Occipital lobe (tissue), 2 donors: ENCODE data around the gene HSD11B1. TPM values are rescaled to one million over a fixed set of nuclear protein-coding genes. Genes with fewer than 3 reads are reported as not detected.

ENCODE experiments used
- DNase-seq: peaks from one replicate; lab custom pipeline; 2025; lab: John Stamatoyannopoulos, UW
- total RNA-seq: library from RNA; depleted of rRNA; stranded (reverse); fragments of >200 nt; gene quantifications from one replicate; pipeline ENCODE4 v1.2.3, GENCODE V29; 2014

HSD11B1 gene
- total RNA-seq, 1 donor from 2014 or later, result not detected

DNA sequence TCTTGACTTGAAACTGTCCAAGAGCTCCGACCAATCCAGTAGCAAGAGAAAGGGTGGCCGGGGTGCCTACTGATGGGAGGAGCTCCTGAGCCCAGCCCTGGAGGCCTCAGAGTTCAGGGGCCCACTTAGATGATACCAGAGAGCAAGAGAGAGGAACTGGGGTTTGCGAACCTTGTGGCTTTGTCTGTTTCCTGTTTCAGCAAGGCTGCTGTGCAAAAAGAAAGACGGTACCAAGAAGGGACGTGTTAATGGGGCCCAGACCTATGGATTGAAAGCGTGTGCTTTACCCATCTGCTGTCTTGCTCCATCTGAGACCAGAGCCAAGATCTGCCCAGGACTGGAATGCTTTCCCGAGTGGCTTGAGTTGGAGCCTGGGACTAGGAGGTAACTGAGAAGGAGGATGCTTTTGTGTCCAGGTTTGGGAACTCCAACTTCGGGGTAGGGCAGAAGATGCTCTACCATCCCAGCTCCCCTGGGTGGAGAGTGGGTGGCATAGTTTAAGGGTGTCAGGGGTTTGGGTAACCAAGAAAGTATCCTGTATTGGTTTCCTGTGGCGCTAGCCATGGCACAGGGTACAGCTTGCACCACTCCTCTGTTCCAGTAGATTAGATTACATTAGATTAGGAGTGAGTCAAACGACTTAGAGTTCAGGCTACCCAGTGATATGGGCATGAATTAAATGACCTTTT, 51.4 kb downstream of the HSD11B1 start, which contains the start of gene TRAF3IP3:
Gene TRAF3IP3 (plus strand): TSS at position 128 of the 689 bp plus-strand sequence. CDS start 3,987 bp downstream, outside the sequence.
- no peak for DNase-seq

GRCh38 chr1:209756615-209757445, 52.2 kb downstream of the HSD11B1 start:
- DNase-seq, result no peak

DNA sequence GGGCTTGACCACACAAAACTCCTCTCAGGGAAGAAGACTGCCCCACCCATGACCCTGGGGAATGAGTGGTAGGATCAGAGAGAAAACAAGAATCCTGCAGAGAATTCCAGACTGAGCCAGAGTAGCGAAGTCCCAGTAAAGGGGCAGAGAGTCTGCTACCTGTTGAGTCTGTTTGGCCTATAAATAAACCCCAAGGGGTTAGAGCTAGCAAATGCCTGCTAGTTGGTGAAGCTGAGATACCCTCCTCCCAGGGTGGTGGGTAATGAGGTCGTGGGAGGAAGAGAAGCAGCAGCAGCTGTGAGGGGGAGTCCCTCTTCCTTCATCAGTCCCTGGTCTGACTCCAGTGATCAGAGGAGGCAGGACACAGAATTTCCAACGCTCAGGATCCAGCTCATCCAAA, 53.8 kb downstream of the HSD11B1 start:
- DNase-seq, result no peak

DNA sequence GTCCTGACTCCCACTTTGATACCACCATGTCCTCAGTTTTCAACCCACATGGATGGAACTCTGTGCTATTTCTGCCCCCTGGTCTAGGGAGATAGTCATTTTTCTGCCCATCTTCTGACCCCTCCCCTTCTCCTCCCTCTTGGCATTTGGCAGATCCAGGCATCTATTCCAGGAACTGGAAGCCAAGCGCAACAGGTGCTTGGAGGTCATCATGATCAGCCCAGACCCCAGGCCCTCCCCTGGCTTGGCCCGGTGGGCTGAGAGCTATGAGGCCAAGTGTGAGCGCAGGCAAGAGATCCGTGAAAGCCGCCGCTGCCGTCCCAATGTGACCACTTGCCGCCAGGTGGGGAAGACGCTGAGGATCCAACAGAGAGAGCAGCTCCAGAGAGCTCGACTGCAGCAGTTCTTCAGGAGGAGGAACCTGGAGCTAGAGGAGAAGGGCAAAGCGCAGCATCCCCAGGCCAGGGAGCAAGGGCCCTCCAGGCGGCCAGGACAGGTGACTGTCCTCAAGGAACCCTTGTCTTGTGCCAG, 55.2 kb downstream of the HSD11B1 start:
- DNase-seq, result no peak

- DNase-seq, result no peak
These were observed 56.5 kb downstream of the HSD11B1 start for GRCh38 chr1:209761011-209761635.

DNA sequence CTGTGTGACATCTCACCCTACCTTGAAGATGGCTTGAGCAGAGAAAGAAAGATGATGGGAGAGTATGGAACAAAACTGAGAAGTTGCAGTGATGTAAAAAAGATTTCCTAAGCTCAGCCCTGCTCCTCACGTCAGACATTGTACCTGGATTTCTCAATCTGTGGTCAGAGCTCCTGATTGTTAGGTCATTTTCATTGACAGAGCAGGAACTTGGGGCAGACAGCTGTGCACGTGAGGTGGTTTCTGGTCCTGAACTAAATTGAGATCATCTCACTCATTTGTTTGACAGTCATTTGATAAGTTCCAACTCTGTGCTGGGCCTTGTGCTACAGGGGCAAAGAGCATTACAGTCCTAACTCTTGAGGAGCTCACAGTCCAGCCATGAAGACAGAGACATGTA, 61.4 kb downstream of the HSD11B1 start:
- DNase-seq, result no peak

GRCh38 chr1:209767096-209767495, 62.5 kb downstream of the HSD11B1 start:
- no peak for DNase-seq

DNA sequence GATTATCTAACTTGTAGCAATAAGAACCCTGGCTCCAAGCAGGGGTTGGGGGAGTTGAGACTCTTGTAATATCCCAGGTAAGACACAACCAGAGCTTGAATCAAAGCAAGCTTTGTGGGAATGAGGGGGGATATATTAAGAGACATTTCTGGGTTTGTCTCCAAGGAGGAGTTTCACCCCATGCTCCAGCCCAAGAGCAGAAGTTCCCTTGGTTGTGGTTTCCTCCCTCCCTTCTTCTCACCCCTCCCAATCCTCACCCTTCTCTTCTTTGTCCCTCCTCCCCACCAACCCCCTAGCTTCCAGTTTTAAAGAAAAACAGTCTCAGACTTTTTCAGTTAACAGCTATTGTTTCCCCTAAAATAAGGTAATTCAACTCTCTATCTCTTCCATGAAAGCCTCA, 63.1 kb downstream of the HSD11B1 start:
- no peak for DNase-seq

GRCh38 chr1:209768354-209768774, 63.7 kb downstream of the HSD11B1 start:
- DNase-seq, result no peak

DNA sequence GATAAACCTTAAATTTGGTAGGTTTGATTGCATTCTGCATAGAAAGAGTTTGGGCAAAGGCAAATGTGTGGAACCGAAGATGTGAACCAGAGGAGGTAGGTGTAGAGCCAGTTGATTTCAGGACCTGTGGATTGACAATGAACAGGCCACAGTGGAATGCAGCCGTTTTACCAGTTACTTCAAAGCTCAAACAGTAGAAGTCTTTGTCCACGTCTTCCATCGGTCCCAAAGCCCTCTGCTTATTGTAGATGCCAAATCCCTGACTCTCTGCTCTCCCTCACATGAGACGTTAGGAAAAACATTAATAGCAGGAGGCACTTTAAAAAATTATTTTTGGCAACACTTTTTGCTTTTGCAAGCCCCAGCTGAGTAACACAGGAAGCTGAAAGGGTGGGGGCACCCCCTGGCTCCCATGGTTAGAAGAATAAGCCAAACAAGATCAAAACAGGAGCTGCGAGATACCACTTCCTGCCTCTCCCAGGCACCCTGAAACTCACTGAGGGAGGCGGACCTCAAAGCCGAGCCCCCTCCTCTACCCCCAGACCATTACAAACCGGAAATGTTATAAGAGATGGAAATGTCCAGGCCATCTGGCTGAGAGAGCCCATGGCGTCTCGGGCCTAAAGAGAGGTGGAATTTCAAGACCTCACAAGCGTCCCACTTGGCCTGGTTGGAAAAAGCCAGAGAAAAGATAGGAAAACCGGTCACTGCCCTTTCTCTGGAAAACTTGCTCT, 64.7 kb downstream of the HSD11B1 start:
- no peak for DNase-seq

GRCh38 chr1:209769971-209770370, 65.3 kb downstream of the HSD11B1 start:
- DNase-seq, result no peak

- DNase-seq, result no peak
These were observed 66.2 kb downstream of the HSD11B1 start for GRCh38 chr1:209770636-209771415.

- DNase-seq, result no peak
These were observed 67.5 kb downstream of the HSD11B1 start for GRCh38 chr1:209772126-209772525.

- DNase-seq, result no peak
These were observed 69.9 kb downstream of the HSD11B1 start for GRCh38 chr1:209774592-209774991.

GRCh38 chr1:209775678-209776077, 71.0 kb downstream of the HSD11B1 start:
- no peak for DNase-seq

- DNase-seq, result no peak
These were observed 72.9 kb downstream of the HSD11B1 start for GRCh38 chr1:209777587-209777986.

GRCh38 chr1:209778102-209778501, 73.5 kb downstream of the HSD11B1 start:
- DNase-seq, result no peak

DNA sequence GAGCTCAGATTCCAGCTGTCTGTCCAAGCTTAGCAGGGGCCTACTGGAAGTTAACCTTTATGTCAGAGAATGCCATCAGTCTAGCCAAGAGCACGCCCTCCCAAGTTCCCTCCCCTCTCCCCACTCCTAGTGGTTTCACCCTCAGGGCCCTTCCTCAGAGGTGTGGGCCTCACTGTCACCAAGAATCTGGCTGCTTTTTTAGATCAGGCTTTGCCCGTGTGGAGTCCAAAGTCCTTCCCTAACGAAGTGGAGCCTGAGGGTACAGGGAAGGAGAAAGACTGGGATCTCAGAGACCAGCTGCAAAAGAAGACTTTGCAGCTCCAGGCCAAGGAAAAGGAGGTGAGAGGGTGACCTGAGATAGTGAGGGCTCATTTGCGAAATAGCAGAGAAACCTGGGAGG, 75.6 kb downstream of the HSD11B1 start:
- no peak for DNase-seq

DNA sequence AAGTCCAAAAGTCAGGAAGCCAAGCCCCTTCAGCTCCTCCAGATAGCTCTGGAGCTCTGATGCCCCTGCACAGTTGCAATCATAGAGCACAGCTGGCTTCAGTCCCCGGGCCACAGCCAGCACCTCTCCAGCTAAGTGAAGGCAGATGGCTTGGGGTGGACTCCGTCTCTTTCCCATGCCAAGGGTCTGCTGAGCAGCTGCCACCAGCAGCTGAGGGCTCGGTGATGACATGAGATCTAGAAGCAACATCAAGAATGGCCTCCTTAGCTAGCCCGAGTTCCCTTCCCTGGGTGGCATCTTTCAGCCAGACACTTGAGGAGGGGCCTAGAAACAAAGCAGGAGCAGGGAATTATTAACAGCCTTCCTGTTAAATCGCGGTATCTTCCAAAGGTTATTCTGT, 78.7 kb downstream of the HSD11B1 start:
- no peak for DNase-seq
